ENCODE measurements around the gene NEK9. TPM values are rescaled to one million over a fixed set of nuclear protein-coding genes. Genes with fewer than 3 reads are reported as not detected.
A peak's percentile ranks its signal among the peaks of the same experiment; 100 is the strongest.

NEK9 gene
- total RNA-seq, 2 donors from 2014 or later = 45.7 to 49.2 TPM

DNA sequence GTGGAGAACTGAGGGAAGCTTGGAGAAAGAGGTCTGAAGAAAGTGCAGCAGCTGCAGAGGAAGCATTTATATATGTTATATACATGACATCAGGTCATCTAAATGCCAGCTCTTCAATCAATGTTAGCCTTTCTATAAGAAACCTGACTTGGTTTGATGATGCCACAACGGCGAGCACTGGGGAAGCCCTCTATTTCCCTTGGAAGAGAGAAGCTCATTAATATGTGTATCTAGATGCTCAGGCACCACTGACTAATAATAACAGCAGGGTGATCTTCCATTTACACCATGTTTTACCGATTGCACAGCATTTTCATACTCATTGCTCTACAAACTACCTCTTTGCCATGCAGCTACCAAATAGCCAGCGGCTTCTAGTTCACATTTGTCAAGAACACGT is 63.8 kb downstream of the NEK9 start:
- Histone ChIP-seq H3K27ac (no peak overlapping the region), H3K36me3 (no peaks in the 10 kb centered on the region), H3K4me3 (peak overlapping the region; percentile 74 to 92), H3K4me1 (peaks cover 0 to 22% of the 10 kb centered on the region in 2 donors), H3K27me3 (no peaks in the 10 kb centered on the region), H3K9me3 (no peaks in the 10 kb centered on the region)
- DNase-seq (ENCODE audit: low spot score) = no peak
- TF ChIP-seq, protein P1, sequence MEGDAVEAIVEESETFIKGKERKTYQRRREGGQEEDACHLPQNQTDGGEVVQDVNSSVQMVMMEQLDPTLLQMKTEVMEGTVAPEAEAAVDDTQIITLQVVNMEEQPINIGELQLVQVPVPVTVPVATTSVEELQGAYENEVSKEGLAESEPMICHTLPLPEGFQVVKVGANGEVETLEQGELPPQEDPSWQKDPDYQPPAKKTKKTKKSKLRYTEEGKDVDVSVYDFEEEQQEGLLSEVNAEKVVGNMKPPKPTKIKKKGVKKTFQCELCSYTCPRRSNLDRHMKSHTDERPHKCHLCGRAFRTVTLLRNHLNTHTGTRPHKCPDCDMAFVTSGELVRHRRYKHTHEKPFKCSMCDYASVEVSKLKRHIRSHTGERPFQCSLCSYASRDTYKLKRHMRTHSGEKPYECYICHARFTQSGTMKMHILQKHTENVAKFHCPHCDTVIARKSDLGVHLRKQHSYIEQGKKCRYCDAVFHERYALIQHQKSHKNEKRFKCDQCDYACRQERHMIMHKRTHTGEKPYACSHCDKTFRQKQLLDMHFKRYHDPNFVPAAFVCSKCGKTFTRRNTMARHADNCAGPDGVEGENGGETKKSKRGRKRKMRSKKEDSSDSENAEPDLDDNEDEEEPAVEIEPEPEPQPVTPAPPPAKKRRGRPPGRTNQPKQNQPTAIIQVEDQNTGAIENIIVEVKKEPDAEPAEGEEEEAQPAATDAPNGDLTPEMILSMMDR (IDR thresholded peaks at IDR 0.05) = no peak

DNA sequence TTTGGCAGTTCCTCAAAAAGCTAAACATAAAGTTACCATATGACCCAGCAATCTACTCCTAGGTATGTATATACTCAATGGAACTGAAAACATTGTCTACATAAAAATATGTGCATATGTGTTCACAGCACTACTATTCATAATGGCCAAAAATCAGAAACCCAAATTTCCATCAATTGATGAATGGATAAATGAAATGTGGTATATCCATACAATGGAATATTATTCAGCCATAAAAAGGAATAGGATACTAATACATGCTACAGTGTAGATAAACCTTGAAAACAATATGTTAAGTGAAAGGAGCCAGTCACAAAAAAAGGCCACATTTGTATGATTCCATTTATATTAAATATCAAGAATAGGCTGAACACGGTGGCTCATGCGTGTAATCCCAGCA is 66.4 kb downstream of the NEK9 start:
- TF ChIP-seq, protein P1 (IDR thresholded peaks at IDR 0.05) = no peak
- H3K9me3 ChIP-seq = no peaks in the 10 kb centered on the region
- H3K27ac ChIP-seq = no peak overlapping the region
- H3K27me3 ChIP-seq = no peaks in the 10 kb centered on the region
- no peaks in the 10 kb centered on the region for H3K36me3 ChIP-seq
- DNase-seq (ENCODE audit: low spot score) = no peak
- H3K4me3 ChIP-seq = no peak overlapping the region
- peaks cover 0 to 14% of the 10 kb centered on the region in 2 donors for H3K4me1 ChIP-seq

DNA sequence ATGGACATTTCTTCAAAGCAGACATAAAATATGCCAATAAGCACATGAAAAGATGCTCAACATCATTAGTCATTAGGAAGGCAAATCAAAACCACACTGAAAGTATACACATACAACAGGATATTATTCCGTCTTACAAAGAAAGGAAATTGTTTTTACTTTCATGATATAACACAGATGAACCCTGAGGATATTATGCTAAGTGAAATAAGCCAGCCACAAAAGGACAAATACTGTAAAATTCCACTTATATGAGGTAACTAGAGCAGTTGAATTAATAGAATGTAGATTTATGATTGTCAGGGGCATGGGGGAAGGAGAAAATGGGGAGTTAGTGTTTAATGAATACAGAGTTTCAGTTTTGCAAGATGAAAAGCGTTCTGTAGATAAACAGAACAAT is 67.2 kb downstream of the NEK9 start:
- TF ChIP-seq, protein P1 (IDR thresholded peaks at IDR 0.05) = no peak
- Histone ChIP-seq H3K27me3 (no peaks in the 10 kb centered on the region), H3K9me3 (no peaks in the 10 kb centered on the region), H3K27ac (no peak overlapping the region), H3K36me3 (no peaks in the 10 kb centered on the region), H3K4me3 (no peak overlapping the region), H3K4me1 (peaks cover 0 to 13% of the 10 kb centered on the region in 2 donors)
- no peak for DNase-seq (ENCODE audit: low spot score)

DNA sequence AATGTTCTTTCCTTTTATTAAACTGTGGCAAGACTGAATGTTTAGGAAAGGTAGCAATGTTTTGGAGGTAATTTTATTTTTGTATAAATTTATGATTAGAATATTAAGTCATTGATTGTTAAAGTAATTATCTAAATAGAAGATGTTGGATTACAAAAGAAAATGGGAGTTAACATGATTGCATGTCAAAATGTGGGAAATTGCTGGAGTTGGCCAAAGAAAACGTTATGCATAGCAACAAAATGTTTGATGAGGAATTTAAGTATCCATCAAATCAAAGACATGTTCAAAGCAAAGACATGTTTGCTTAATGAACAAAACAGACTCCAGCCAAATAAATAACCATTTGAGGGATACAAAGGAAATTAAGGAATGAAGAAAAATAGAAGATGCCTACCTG is 72.4 kb downstream of the NEK9 start:
- Histone ChIP-seq H3K4me1 (peaks cover 0 to 12% of the 10 kb centered on the region in 2 donors), H3K36me3 (no peaks in the 10 kb centered on the region), H3K9me3 (no peaks in the 10 kb centered on the region), H3K4me3 (no peak overlapping the region), H3K27me3 (no peaks in the 10 kb centered on the region), H3K27ac (no peak overlapping the region)
- no peak for DNase-seq (ENCODE audit: low spot score)
- TF ChIP-seq, protein P1 (IDR thresholded peaks at IDR 0.05) = no peak

DNA sequence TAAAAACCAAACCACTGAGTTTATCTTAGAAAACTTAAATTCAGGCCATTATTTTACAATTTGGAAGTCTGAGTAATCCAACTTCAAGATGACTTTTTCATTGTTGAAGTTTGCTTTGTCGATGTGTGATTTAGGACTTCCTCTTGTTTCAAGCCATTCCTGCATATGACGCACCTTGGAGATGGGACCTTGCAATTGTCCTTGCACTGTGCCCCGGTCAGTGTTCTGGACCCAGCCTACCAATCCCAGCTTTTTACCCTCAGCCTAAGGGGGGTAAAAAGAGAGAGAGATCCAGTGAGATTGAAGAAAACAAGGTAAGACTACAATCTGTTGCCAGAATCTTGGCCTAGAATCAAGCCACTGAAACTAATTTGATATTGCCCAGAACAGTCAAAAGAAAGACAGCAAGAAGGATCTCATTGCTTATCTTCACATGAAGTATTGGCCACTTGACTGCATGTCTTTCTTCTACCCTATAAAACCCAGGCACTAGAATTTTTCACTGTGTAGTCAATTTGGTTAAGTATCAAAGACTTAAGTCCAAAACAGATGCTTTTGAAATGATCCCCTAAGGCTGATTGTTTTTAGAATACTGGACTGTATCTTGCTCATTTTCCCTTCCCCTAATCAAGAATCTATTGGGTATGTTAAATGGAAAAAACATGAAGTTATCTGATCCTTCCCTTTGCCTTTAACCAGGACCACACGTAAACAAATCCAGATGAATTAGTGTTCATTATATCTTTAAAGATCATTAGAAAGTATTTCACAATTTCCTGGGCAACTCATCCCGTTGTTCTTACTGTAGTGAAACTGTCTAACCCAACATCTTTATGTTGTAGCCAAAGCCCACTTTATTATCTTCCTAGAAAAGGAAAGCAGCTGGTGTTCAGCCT is 73.2 kb downstream of the NEK9 start:
- Histone ChIP-seq H3K27ac (no peak overlapping the region), H3K9me3 (no peaks in the 10 kb centered on the region), H3K27me3 (no peaks in the 10 kb centered on the region), H3K4me3 (no peak overlapping the region), H3K4me1 (peaks cover 0 to 19% of the 10 kb centered on the region in 2 donors), H3K36me3 (no peaks in the 10 kb centered on the region)
- TF ChIP-seq, protein P1 (IDR thresholded peaks at IDR 0.05) = no peak
- no peak for DNase-seq (ENCODE audit: low spot score)

Data from right atrium auricular region (tissue), 2 donors.